ENCODE results near the gene RNF220.

RNF220 gene

DNA sequence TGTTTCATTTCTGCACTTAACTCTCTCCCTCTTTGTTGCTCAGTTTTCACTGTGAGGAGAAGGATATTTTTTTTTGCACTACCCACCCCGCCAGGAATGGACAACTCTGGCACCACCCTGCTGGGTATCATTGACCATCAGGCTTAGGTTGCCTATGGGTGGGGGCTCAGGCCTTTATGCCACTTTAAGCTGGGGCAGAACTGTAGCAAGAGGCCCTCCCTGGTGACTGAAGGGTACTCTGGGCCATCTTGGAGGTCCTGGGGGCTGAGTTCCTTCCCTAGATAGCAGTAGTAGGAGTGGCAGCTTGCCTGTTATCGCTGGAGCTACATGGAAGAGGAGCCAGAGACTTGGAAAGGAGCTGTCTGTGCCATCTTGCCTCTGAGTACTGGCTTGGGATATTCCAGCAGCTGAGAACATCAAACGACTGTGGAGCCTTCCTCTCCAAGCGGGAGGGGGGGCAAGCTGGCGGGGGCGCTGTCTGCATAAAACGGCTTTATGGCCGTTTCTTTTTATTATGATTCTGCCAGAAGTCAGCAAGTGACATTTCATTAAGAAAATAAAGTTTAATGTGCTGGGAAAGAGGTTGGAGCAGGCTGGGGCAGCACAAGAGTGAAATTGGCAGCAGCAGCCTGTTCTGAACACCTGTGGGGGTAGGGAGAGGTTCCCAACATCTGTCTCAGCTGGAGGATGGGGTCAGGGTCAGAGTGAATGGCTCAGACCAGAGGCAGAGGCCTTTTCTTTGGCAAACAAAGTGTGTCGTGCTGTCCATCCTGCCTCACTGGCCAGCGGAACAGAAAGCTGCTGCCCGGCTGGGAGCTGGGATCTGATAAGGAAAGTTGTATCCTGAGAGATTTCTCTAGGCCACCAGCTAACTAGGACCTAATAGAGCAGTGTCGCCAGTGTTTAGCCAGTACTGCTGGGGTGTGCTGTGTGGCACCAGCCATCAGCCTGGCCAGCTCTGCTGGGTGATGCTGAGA is 236.4 kb downstream of the RNF220 start:
- DNase-seq: no peak

DNA sequence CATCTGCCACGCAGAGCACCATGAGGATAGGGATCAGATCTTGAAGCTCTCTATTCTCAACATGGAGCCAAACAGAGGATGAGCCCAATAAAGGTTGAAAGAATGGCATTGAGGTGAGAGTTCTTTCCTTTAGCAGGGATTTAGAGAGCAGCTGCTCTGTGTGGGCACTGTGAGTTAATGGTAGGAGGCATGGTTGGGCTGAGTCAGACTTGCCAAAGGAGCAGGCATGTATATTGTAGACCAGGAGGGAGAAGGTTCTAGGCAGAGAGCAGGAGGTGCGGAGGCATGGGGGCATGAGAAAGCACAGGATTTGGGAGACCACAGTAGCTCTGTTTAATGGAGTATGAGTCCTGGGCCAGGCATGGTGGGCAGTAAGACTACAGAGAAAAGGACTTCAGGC is 237.2 kb downstream of the RNF220 start:
- no peak for DNase-seq

DNA sequence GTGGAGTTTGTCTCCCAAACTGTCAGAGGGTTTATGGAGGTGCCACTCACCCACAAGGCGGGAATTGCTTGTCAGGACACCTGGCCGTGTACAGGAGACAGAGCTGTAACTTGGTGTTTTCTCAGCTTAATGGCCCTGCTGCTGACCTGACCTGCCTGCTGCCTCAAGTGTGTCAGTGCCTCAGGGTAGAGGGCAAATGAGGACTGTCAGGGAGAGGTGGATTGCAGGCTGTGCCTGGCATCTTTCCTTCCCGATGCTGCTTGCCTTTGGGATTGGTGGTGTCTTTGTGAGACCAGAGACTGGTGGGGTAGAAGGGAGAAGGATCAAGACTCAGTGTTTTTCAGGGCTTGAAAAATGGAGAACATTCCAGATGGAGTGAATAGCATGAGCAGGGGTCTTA is 237.9 kb downstream of the RNF220 start:
- DNase-seq: no peak

DNA sequence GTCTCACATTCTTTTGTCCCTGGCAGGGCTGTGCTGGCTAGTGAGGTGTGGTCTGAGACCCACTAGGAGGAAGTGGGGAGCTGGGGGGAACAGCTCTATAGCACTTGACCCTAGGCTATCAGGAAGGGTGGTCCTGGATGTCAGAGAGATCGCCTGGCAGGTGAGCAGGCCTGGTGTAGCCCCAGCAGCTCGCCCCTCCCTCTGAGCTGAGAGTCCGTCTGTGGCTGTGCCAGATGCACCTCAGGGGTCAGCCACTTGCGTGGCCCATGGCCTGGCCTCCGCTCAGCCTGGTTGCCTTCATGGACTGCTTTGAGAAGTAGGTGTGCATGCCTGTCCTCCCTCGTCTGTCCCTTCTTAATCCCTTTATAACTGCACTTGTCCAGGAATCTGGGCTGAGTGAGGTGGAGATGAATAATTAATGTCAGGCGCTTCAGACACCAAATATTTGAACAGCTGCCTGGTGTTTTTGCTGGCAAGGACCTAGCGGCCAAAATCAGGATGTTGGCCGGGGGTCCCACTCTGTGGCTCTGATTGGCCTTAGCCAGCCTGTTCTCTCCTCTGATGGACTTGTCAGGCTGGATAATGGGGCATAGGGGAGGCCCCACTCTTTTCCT is 238.8 kb downstream of the RNF220 start:
- no peak for DNase-seq

DNA sequence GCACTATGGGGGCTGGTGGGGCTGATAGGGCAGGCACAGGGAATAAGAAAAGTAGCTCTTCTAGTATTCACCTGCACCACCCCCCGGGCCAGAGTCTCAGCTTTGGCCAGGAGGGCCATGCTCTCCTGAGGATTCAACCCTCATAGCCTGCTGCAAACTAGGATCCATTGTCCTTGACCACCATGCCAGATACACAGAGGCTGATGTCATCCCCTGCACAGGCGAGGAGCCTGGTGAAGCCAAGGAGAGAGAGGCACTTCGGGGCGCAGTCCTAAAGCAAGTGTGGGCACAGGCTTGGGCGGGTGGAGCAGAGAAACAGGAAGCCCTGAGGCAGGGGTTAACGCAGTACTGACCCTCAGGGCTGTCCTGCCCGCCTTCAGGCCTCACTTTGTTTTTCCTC is 239.8 kb downstream of the RNF220 start:
- DNase-seq: no peak

DNA sequence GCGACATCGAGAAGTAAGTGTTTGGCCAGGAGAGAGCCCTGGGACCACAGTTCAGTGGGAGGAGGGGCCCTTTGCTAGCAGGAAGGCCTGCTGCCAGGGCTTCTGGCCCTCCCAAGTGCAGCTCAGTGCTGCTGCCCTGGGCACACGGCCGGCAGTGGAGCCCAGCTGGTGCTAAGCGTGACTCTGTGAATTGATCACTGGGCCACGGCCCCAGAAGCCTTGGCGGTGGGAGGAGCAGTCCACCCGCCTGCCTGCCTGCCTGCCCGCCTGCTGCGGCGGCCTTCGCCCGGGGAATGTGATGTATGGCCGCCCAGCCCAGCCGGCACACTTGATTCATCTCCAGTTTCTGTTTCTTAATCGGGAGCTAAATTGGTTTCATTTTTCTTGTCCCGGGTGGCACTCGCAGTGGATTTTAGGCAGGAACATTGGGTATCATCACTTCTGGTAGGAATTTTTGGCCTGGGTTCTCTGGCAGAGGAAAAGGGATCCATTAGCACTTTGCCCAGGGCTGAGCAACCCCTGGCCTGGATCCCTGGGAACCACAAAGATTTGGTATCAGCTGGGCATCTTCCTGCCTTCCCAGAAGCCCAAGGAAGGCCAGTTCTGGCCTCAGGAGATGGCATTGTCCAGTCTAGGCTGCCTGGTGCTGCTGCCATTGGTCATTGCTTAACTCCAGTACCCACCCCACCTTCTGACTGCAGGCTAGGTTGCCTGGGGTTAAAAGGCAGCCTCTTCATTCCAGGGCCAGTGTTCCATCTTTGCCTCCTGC is 240.6 kb downstream of the RNF220 start:
- peak; percentile 93 for DNase-seq

DNA sequence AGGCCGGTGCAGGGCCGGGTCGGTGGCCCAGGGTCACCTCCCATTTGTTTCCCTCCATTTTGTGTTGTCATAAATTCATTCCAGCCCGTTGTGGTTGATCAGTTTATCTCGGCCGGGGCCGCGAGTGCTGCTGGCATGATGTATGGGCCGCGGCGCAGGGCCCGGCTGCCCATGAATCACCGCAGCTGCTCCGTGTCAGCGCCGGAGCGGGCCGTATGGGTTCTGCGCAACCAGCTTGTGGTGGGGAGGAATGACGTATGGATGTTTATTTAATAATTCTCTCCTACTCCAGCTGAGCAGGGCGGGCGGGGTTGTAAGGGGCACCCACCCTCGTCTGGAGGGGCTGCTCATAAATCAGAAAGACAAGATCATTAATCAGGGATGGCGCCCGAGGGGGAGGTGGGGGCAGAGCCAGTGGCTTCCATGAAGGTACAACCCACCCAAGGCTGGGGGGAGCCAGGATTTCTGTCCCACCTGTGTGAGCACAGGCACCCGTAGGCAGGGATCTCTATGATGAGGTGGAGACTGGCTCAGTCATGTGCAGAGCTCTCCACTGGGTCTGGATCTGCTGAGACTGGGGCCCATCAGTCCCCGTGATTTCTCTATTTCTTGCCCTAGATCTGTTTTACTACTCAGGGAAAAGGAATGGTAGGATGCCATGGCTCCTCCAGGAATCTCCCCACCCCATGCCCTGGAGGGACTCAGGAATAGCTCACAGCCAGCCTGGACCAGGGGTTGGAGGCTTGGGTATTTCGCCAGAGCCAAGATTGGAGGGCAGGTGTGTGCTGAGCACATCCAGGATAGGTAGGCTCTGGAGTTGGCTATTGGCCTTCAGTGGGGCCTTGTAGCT is 241.4 kb downstream of the RNF220 start:
- no peak for DNase-seq

DNA sequence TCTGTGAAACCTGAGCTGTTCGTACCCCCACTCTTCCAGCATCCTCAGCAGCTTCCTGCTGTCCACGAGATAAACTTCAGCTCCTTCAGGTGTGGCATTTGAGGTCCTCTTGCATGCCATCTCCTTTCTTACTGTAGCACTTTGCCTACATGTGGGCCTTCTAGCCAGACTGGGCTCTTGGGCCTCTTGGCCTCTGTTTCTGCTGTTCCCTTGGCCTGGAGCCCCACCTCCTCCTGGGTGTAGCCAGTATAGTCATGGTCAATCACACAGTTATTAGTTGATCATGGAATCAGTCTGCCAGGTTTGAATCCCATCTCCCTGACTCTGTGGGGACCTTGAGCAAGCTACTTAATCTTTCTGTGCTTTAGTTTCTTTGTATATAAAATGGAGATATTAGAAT is 242.8 kb downstream of the RNF220 start:
- no peak for DNase-seq

DNA sequence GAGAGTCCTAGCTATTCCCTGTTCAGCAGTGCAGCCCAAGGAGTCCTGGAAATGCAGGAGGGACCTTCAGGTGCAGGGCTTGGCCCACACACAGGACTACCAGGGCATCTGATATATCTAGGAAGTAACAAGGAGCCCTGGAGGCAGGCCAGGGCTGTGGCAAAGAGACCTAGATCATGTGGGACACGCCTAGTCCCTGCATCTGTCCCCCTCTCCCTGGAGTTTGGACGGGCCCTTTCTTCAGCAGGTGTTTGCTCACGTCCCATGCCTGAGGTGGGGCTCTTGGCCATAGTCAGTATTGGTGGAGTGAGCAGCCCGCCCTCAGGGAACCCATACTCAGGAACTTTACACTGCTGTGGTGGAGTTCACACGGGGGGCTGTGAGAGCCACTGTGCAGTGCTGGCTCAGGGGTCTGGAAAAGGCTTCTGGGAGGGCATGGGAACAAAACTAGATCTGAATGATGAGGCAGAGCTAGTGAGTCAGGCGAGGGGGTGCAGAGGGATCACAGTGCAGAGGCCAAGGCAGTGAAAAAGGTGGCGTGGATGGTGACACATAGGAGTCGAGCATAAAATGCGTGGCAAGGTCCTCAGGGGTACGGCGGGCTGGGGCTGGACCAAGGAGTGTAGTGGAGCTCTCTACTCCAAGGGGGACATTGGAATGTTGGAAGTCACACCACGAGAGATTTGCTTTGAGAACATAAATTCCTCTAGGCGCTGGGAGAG is 243.6 kb downstream of the RNF220 start:
- DNase-seq: no peak

DNA sequence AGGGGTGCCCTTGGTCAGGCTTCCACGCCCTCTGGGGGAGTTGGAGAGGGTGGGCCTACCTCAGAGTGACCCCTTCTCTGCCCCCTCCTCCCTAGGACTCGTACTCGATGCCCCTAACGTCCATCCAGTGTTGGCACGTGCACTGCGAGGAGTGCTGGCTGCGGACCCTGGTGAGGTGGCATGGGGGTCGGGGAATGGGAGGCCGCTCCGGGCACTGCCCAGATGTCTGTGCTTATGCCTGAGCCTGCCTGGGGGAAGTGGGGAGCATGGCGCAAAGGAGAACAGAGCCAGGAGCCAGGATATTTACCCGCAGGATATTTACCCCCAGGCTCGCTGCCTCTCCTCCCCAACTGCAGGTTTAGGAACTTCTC is 244.7 kb downstream of the RNF220 start:
- no peak for DNase-seq

DNA sequence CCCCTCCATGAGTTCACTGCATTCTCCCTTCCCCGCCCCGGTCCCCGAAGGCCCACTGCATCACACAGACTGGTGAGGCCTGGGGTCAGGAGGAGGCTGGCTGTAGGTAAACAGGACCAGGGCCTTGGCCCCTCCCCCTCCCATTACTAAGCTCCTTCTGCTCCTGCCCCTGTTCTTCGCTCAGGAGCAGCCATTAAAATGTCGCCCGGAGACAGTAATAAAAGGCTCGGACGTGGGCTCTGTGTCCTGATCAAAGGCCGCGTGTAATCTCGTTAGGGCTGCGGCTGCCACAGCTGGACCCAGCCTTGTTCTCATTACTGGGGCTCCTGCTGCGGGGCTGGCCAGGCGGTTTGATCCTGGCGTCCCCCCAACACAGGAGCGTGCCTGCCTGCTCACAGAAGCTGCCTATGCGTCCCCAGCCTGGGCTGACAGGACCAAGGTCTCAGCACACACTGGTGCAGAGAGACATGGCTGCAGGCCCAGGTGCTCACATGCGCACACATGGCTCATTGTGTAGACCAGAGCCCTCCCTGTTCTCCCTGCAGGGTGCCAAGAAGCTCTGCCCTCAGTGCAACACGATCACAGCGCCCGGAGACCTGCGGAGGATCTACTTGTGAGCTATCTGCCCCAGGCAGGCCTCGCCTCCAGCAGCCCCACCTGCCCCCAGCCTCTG is 245.2 kb downstream of the RNF220 start:
- DNase-seq: peak; percentile 30

DNA sequence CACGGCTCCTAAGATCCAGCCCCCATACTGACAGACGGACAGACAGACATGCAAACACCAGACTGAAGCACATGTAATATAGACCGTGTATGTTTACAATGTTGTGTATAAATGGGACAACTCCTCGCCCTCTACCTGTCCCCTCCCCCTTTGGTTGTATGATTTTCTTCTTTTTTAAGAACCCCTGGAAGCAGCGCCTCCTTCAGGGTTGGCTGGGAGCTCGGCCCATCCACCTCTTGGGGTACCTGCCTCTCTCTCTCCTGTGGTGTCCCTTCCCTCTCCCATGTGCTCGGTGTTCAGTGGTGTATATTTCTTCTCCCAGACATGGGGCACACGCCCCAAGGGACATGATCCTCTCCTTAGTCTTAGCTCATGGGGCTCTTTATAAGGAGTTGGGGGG is 246.0 kb downstream of the RNF220 start:
- no peak for DNase-seq

DNA sequence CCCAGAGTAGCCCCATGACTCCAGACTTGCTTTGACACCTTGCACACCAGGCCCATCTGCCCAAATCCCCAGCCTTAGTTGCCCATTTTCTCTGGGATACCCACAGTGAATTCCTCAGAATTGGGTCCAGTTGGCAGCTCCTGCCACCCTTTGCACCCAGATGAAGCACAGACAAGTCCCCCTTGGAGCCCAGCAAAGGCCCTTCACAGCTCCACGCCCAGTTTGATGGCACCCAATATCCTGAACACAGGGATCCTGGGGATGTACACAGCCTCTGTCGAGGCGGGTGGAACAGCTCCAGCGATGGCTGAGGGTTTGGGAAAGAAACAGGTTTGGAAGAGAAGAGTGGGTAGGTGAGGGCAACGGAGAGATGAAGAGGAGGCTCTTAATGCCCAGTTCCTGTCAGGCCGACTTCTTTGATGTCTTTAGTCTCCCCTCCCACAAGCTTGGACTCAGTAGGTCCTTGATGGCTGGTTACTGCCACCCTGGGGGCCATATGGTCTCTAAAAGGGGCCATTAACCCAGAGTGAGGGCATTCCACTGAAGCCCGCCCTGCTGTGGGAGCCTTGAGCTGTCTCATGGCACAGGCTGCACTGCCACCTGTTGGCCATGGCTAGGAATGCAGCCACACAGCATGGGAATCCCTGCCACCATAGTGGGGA is 247.5 kb downstream of the RNF220 start:
- DNase-seq: peak; percentile 85

DNA sequence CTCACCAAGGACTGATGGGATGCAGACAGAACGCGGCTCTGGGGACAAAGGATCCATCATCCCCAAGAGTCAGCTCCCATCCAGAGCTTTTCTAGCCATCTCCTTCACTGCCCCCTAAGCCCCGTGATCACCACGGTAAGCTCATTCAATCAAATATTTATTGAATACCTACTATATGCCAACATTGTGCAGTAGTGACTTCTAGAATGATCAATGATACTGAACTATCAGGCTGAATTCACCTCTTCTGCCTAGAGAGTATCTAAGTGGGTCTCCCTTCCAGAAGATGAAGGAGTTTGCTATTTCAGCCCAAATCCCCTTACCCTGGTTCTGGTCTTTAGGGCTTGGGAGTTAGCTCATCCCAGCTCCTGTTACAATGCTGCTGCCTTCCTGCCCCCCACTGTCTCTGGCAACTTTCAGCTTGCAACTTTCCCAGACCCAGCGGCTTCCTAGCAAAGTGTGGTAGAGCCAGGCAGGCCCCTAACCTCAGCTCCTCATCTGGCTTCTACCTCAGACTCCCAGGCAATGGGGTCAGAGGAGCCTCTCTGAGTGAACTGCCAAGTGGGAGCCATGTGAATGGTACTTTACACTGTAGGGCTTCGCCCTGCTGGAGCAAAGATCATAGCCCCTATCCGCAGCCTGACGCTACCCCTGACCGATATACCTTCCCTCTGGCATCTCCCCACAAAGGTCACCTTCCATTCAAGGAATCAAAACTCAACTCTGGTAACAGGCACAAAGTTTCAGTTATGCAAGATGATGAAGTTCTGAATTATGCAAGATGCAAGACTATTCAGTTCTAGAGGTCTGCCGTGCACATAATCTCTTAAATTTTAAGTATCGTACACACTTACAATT is 248.3 kb downstream of the RNF220 start:
- no peak for DNase-seq

DNA sequence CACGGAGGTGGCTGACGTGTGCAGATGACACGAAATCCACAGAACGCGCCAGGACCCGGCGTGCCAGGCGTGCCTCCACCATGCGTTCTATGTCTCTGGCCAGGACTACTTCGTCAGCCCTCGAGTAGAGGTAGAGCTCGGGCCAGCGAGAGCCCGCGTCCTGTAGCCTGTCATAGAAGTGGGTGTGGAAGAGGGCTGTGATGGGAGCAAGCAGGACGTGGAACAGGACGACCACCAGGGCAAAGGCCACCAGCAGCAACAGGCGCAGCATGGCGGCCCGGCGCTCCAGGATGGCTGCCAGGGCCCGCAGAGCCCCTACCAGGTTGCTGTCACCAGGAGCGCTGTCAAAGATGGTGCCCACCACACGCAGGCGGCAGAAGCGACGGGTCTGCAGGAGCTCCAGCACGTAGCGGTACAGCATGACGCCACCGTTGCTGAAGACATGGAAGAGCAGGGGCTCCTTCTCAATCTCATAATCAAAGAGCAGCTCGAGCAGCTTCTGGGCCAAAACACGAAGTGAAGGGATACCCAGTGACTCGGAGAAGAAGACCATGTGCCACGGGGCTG is 249.6 kb downstream of the RNF220 start:
- DNase-seq: no peak

DNA sequence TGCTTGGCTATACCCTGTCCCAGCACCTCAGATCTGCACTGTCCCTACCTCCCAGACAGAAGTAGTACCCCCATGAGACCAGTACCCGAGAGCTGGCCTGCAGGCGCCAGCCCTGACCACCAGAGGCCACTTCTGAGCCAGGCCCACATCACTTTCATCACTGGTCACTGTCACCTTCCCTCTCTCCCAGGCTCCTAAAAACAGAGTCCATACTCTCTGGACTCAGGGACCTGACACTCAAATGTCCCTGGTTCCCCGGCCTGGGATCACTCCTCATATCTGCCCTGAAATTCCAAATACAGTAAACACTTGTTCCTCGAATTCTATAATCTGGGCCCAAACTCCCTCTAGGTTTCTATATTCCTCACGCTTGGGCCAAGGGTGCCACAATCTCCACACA is 250.6 kb downstream of the RNF220 start:
- DNase-seq: no peak

DNA sequence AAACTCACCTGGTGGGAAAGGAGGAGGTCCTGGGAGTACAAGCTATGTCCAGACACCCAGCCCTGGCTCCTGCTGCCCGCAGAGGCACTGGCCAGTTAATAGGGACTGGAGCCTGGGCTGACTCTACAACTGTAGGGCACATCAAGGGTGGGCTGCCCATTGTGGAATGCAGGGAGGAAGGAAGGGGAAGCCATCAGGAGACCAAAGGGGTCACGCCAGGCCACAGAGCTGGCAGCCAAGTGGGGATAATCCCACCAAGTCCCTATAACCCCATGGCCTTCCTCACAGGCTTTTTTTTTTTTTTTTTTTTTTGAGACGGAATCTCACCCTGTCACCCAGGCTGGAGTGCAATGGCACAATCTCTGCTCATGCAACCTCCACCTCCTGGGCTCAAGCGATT is 254.5 kb downstream of the RNF220 start:
- no peak for DNase-seq

DNA sequence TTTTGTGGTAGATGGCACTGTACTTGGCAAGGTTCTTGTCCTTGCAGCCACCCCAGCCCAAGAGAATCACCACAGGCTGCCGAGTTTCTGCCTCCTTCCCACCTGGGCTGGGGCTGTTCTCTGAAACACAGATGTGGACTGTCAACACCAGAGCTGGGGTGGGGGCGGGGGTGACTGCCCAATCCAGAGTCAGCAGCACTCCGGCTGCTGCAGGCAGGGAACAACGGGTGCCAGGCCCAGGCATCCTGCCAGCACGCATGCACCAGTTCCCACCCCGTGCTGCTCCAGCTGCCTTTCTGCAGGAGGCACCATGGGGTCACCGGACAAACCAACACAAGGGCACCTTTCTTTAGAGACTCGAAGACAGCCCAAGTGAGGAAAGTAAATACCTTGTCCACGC is 255.1 kb downstream of the RNF220 start:
- peak; percentile 89 for DNase-seq

Data from midbrain (tissue), 1 donor.